ENCODE results near the gene TMPRSS4. TPM values are rescaled to one million over a fixed set of nuclear protein-coding genes. Genes with fewer than 3 reads are reported as not detected.

TMPRSS4 gene
- total and polyA plus RNA-seq, 2 experiments from 2014 or later: 0.10 to 0.58 TPM

- H3K4me1 Mint-ChIP-seq: peaks cover 5% of the 10 kb centered on the region; the same call in 2 of the 3 replicates
- no peak for ATAC-seq
- no peak overlapping the region for H3K27ac Mint-ChIP-seq
- H3K4me3 Mint-ChIP-seq: no peak overlapping the region
- Histone ChIP-seq H3K9me2 (ENCODE audit: insufficient read depth) (no peaks in the 10 kb centered on the region), H3K36me3 (ENCODE audit: insufficient read depth) (no peaks in the 10 kb centered on the region), H3K4me2 (no peak overlapping the region), H3F3A (replicated peaks; ENCODE audit: low read depth) (no peaks in the 10 kb centered on the region), H3K27me3 (ENCODE audit: insufficient read depth) (no peaks in the 10 kb centered on the region), H3K27ac (ENCODE audit: low read depth) (no peak overlapping the region), H3K4me1 (ENCODE audit: insufficient read depth) (no peaks in the 10 kb centered on the region), H2AFZ (0 out of 2 replicates have a peak overlapping the region, but pooled peaks have one; percentile 1), H4K20me1 (replicated peaks; ENCODE audit: insufficient read depth) (no peaks in the 10 kb centered on the region; the same call in 1 of the 2 replicates), H3K4me3 (no peak overlapping the region), H3K79me2 (replicated peaks; ENCODE audit: insufficient read depth) (no peaks in the 10 kb centered on the region)
- no peak for DNase-seq (ENCODE audit: low spot score)
- TF ChIP-seq EZH2 (IDR thresholded peaks at IDR 0.05; ENCODE audit: low read depth, unreplicated experiment): no peak
- TF ChIP-seq JUNB (IDR thresholded peaks at IDR 0.05; ENCODE audit: unreplicated experiment): no peak
- no peak for TF ChIP-seq EZH2phosphoT487 (IDR thresholded peaks at IDR 0.05; ENCODE audit: unreplicated experiment)
- TF ChIP-seq STAT1 (IDR thresholded peaks at IDR 0.05; ENCODE audit: unreplicated experiment): no peak
- TF ChIP-seq NANOG (IDR thresholded peaks at IDR 0.05; ENCODE audit: borderline replicate concordance): no peak
- no peak for TF ChIP-seq ZNF114 (CRISPR knock-in tag; IDR thresholded peaks at IDR 0.05)
- TF ChIP-seq CREB1 (CRISPR knock-in tag; IDR thresholded peaks at IDR 0.05; ENCODE audit: low read depth): no peak
- no peak for TF ChIP-seq REST (IDR thresholded peaks at IDR 0.05; ENCODE audit: unreplicated experiment)
- TF ChIP-seq POLR2AphosphoS5 (IDR thresholded peaks at IDR 0.05; ENCODE audit: low read depth): no peak
- TF ChIP-seq ZNF462 (CRISPR knock-in tag; IDR thresholded peaks at IDR 0.05): no peak
- TF ChIP-seq, protein P1, sequence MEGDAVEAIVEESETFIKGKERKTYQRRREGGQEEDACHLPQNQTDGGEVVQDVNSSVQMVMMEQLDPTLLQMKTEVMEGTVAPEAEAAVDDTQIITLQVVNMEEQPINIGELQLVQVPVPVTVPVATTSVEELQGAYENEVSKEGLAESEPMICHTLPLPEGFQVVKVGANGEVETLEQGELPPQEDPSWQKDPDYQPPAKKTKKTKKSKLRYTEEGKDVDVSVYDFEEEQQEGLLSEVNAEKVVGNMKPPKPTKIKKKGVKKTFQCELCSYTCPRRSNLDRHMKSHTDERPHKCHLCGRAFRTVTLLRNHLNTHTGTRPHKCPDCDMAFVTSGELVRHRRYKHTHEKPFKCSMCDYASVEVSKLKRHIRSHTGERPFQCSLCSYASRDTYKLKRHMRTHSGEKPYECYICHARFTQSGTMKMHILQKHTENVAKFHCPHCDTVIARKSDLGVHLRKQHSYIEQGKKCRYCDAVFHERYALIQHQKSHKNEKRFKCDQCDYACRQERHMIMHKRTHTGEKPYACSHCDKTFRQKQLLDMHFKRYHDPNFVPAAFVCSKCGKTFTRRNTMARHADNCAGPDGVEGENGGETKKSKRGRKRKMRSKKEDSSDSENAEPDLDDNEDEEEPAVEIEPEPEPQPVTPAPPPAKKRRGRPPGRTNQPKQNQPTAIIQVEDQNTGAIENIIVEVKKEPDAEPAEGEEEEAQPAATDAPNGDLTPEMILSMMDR (conservative IDR thresholded peaks at IDR 0.05; ENCODE audit: low read depth in 2 of 2): no peak
- no peak for TF ChIP-seq ZNF331 (CRISPR knock-in tag; IDR thresholded peaks at IDR 0.05; ENCODE audit: low read depth)
- TF ChIP-seq ETS1 (IDR thresholded peaks at IDR 0.05): no peak
- H3K9me3 Mint-ChIP-seq: no peaks in the 10 kb centered on the region; the same call in 2 of the 3 replicates
- no peaks in the 10 kb centered on the region for H3K36me3 Mint-ChIP-seq (ENCODE audit: low read depth)
- H3K27me3 Mint-ChIP-seq (ENCODE audit: insufficient read depth, low read depth, poor library complexity): peaks cover 11% of the 10 kb centered on the region
Measured at GRCh38 chr11:118052581-118053206, 24.2 kb upstream of the TMPRSS4 start.
